OCI-LY7 (cell line): ENCODE results near the gene SLC39A8. TPM values are rescaled to one million over a fixed set of nuclear protein-coding genes. Genes with fewer than 3 reads are reported as not detected.

Experiments
- BruUV-seq: library from RNA; stranded (reverse); fragments of 400-500 nt; replicated peaks from 2 replicates; lab custom pipeline; 2021; lab: Mats Ljungman, UMichigan
- CTCF ChIA-PET: fragments of 300-600 bp; sonication (Branson Sonifier 250); formaldehyde crosslinking; loops from one replicate; lab custom pipeline; 2022; ENCODE audit warnings: antibody characterized with exemption; ENCODE audit not compliant: unreplicated experiment; lab: Charles Lee
- POLR2A ChIA-PET: fragments of 300-600 bp; sonication (Branson Sonifier 250); formaldehyde crosslinking; loops from one replicate; lab custom pipeline; 2022; ENCODE audit warnings: antibody characterized with exemption; lab: Charles Lee
- DNase-seq: peaks from one replicate; pipeline ENCODE4 v3.0.0-alpha.2; 2015; ENCODE audit warnings: low spot score
- H2AFZ ChIP-seq: fragments of 200-600 bp; sonication (generic), shearing (Covaris generic); 2 replicates; pipeline ENCODE4 v1.6.1; 2014; ENCODE audit warnings: mild to moderate bottlenecking, antibody characterized with exemption, low read length, moderate library complexity
- H3K27ac ChIP-seq: fragments of 200-600 bp; sonication (generic); 2 replicates; pipeline ENCODE4 v1.5.1; 2014; ENCODE audit warnings: mixed run types, low read depth, mild to moderate bottlenecking, moderate library complexity, low read length, inconsistent platforms; ENCODE audit not compliant: poor library complexity, severe bottlenecking
- H3K36me3 ChIP-seq: fragments of 200-600 bp; sonication (generic); 2 replicates; pipeline ENCODE4 v1.6.1; 2014; ENCODE audit warnings: mild to moderate bottlenecking, antibody characterized with exemption, low read length, moderate library complexity, mixed read lengths; ENCODE audit not compliant: insufficient read depth
- H3K4me1 ChIP-seq: fragments of 200-600 bp; sonication (generic); 2 replicates; pipeline ENCODE4 v1.5.1; 2014; ENCODE audit warnings: mild to moderate bottlenecking, low read length; ENCODE audit not compliant: insufficient read depth, poor library complexity, severe bottlenecking
- H3K4me2 ChIP-seq: fragments of 200-600 bp; sonication (generic); 2 replicates; pipeline ENCODE4 v1.6.1; 2014; ENCODE audit warnings: mild to moderate bottlenecking, low read length
- H3K4me3 ChIP-seq: fragments of 200-600 bp; sonication (generic); 2 replicates; pipeline ENCODE4 v1.5.1; 2014; ENCODE audit warnings: mild to moderate bottlenecking, low read depth, low read length; ENCODE audit not compliant: poor library complexity, severe bottlenecking
- H3K79me2 ChIP-seq: fragments of 200-600 bp; sonication (generic); 2 replicates; pipeline ENCODE4 v1.6.1; 2016; ENCODE audit warnings: low read depth, mild to moderate bottlenecking, low read length, moderate library complexity, mixed read lengths; ENCODE audit not compliant: insufficient read depth
- H3K9me2 ChIP-seq: fragments of 200-600 bp; sonication (generic); 2 replicates; pipeline ENCODE4 v1.6.1; 2016; ENCODE audit warnings: mild to moderate bottlenecking, low read length, mixed read lengths; ENCODE audit not compliant: insufficient read depth
- H3K9me3 ChIP-seq: fragments of 200-600 bp; sonication (generic); 2 replicates; pipeline ENCODE4 v1.6.1; 2014; ENCODE audit warnings: mild to moderate bottlenecking, mixed run types, low read length, mixed read lengths
- H4K20me1 ChIP-seq: fragments of 200-600 bp; sonication (generic); 2 replicates; pipeline ENCODE4 v1.6.1; 2014; ENCODE audit warnings: mild to moderate bottlenecking, antibody characterized with exemption, low read length, moderate library complexity, mixed read lengths; ENCODE audit not compliant: insufficient read depth
- CTCF ChIP-seq: fragments of 200-600 bp; sonication (generic); conservative IDR thresholded peaks from 2 replicates; pipeline ENCODE4 v1.5.1; 2014; ENCODE audit warnings: mild to moderate bottlenecking, antibody characterized with exemption, low read length, moderate library complexity, mixed read lengths
- EZH2phosphoT487 ChIP-seq: fragments of 200-600 bp; sonication (generic); IDR thresholded peaks from 2 replicates; pipeline ENCODE4 v1.6.1; 2018; ENCODE audit warnings: low read depth, borderline replicate concordance, mild to moderate bottlenecking, mixed run types, antibody characterized with exemption, low read length, moderate library complexity, mixed read lengths
- intact Hi-C: fragments of 100-400 bp; cut with micrococcal nuclease; formaldehyde crosslinking; loops from one replicate; pipeline ENCODE4 v1.10.0; 2022; ENCODE audit not compliant: unreplicated experiment
- total RNA-seq, 2 experiments: library from RNA; depleted of rRNA in 1 of 2; stranded (reverse); fragments of >200 nt in 1 of 2; shearing (Covaris generic) in 1 of 2; gene quantifications; 2 replicates each; pipeline ENCODE4 v1.2.3, GENCODE V29; 2014 to 2022

The SLC39A8 gene
- total RNA-seq, 2 experiments from 2014 or later = 35.4 to 57.0 TPM

- no peak overlapping the region for H3K4me3 ChIP-seq
- no peaks in the 10 kb centered on the region for H3K79me2 ChIP-seq
- TF ChIP-seq CTCF (no peak), EZH2phosphoT487 (no peak)
- H3K36me3 ChIP-seq = no peaks in the 10 kb centered on the region
- no peaks in the 10 kb centered on the region for H4K20me1 ChIP-seq
- no peak overlapping the region for H3K4me2 ChIP-seq
- BruUV-seq = no TSS peak
- H3K9me3 ChIP-seq = no peaks in the 10 kb centered on the region
- no peaks in the 10 kb centered on the region for H3K9me2 ChIP-seq
- DNase-seq = no peak
- CTCF ChIA-PET = no interaction called here
- no peak overlapping the region for H2AFZ ChIP-seq
- intact Hi-C loops = no loop called here
- POLR2A ChIA-PET = interaction anchor here (0.7 kb wide), 1 partner anchor 212 kb away, joined by 3 read pairs; no protein-coding TSS in a partner anchor
- H3K4me1 ChIP-seq = peaks cover 12% of the 10 kb centered on the region
- H3K27ac ChIP-seq = no peak overlapping the region
These were observed 5.4 kb upstream of the SLC39A8 start for GRCh38 chr4:102350634-102351033.

DNA sequence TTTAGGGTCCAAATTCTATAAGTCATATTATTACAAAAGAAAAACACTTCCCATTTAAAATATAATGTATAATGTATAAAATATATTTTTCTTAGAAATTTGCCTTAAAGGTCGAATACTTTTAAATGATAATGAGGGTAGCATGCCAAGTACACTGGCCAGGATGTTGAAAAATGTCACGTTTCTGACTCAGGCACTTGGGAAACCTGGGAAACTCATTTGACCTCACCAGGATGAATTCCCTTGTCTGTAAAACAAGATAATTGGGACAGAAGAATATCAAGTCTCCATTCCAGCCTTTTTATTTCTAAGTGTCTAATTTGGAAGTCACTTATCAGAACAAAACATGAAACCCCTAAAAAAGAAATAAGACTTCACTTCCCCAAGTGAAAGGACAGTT is 3.4 kb upstream of the SLC39A8 start:
- H4K20me1 ChIP-seq = 0 out of 2 replicates have a peak, but pooled peaks cover under 1% of the 10 kb centered on the region

More for the DNA sequence above, 3.4 kb upstream of the SLC39A8 start:
- Histone ChIP-seq H3K9me2 (no peaks in the 10 kb centered on the region), H3K36me3 (no peaks in the 10 kb centered on the region), H2AFZ (no peak overlapping the region), H3K4me2 (no peak overlapping the region), H3K9me3 (no peaks in the 10 kb centered on the region), H3K79me2 (peaks cover 4% of the 10 kb centered on the region), H3K4me3 (no peak overlapping the region), H3K4me1 (peaks cover 15% of the 10 kb centered on the region), H3K27ac (no peak overlapping the region)
- no peak for TF ChIP-seq EZH2phosphoT487
- TF ChIP-seq CTCF = no peak
- BruUV-seq = no TSS peak
- intact Hi-C loops = loop anchor here (5.0 kb wide), 3 partner anchors 91 to 749 kb away; partner anchors contain the start of genes BDH2 and CISD2
- ChIA-PET CTCF (no interaction called here), POLR2A (no interaction called here)
- no peak for DNase-seq
